SJSA1 (cell line): ENCODE results near the gene SPATS2L. TPM values are rescaled to one million over a fixed set of nuclear protein-coding genes. Genes with fewer than 3 reads are reported as not detected.

Experiments used
- DNase-seq, 2 experiments: peaks; one replicate each; pipeline ENCODE4 v3.0.0-alpha.2; 2015 to 2020; ENCODE audit warnings: low spot score in 2 of 2, low read depth in 1 of 2
- H3K27ac ChIP-seq: fragments of 250-450 bp; sonication (Bioruptor Pico); 2 replicates; pipeline ENCODE4 v1.5.1; 2020; ENCODE audit warnings: mild to moderate bottlenecking, moderate library complexity
- H3K27me3 ChIP-seq: fragments of 250-450 bp; sonication (Bioruptor Pico); replicated peaks from 2 replicates; pipeline ENCODE4 v1.5.1; 2020; ENCODE audit warnings: mild to moderate bottlenecking, moderate library complexity
- H3K36me3 ChIP-seq: fragments of 250-450 bp; sonication (Bioruptor Pico); 2 replicates; pipeline ENCODE4 v1.5.1; 2020; ENCODE audit warnings: mild to moderate bottlenecking
- H3K4me1 ChIP-seq: fragments of 250-450 bp; sonication (Bioruptor Pico); replicated peaks from 2 replicates; pipeline ENCODE4 v1.6.1; 2021; ENCODE audit warnings: mild to moderate bottlenecking
- H3K4me3 ChIP-seq: fragments of 250-450 bp; sonication (Bioruptor Pico); 2 replicates; pipeline ENCODE4 v1.5.1; 2020; ENCODE audit warnings: mild to moderate bottlenecking
- H3K9me3 ChIP-seq: fragments of 250-450 bp; sonication (Bioruptor Pico); replicated peaks from 2 replicates; pipeline ENCODE4 v1.5.1; 2020; ENCODE audit warnings: mild to moderate bottlenecking
- total RNA-seq: library from RNA; depleted of rRNA; stranded (reverse); fragments of >200 nt; shearing (Covaris generic); gene quantifications from 2 replicates; pipeline ENCODE4 v1.2.3, GENCODE V29; 2014

The SPATS2L gene
- total RNA-seq, 1 experiment from 2014 or later = 149 TPM

DNA sequence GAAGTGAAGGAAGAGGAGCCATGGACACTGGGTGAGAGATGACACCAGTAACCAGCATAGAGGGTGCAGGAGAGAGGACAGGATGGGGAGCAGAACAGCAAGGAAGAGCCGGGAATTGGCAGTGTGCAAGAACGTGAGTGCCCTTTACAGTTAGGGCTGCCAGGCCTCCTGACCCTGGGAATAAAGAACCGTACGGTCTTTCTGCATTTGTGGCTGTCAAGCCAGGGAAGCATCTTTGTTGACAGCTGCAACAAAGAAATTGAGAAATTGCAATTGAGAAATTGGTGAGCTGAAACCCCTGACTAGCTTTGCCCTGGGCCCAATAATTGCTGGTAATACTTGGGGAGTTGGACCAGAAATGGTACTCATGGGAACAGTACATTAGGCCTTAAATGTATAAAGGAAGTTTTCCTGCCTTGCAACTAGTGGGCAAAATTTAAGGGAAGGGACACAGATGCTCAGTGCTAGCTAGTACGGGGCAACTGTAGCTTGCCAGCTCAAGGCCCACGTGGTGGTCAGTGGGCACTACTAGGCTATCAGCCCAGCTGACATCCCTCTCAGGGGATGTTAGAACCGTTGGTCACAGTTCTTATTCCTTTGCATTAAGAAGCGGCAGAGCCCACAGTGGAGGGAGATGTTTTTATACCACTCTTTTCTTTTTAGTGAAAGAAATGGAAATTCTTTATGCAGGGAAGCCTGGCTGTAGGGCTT is 146.8 kb downstream of the SPATS2L start:
- DNase-seq = no peak
- H3K27ac ChIP-seq = no peak overlapping the region
- H3K36me3 ChIP-seq = peaks cover 54% of the 10 kb centered on the region
- H3K9me3 ChIP-seq = no peaks in the 10 kb centered on the region
- H3K27me3 ChIP-seq = no peaks in the 10 kb centered on the region
- H3K4me1 ChIP-seq = peaks cover 11% of the 10 kb centered on the region
- H3K4me3 ChIP-seq = no peak overlapping the region

DNA sequence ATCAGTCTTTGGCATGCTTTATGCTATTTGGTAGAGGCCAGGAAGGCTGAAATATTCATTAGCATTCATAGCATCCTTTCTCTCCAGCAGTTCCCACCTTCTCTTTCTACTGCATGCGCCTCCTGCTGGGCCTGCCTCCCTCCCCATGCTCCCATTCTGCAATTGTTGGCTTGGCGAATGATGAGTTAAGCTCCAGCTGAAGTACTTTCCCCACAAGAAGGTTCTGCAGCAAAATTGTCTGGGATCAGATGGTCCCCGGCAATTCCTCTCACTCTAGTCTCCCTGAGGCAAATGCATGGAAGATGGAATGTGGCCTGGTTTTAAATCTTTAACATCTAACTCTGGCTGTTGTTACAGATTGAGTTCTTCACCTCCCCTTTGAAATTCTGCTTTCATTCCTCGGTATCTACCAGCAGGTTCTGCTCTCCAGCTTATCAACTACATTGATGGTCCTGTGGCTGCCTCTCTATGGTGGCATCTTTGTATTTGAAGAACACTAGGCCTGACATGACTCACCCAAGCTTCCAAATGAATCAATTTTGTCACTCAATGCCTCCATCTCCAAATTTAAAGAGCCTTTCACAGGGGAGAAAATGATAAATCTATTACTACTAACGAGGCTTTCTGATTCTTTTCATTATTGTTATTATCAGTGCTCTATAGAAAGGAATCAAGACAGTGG is 147.5 kb downstream of the SPATS2L start:
- no peaks in the 10 kb centered on the region for H3K9me3 ChIP-seq
- H3K36me3 ChIP-seq = peaks cover 47% of the 10 kb centered on the region
- H3K27me3 ChIP-seq = no peaks in the 10 kb centered on the region
- DNase-seq = no peak
- no peak overlapping the region for H3K27ac ChIP-seq
- peaks cover 11% of the 10 kb centered on the region for H3K4me1 ChIP-seq
- H3K4me3 ChIP-seq = no peak overlapping the region

DNA sequence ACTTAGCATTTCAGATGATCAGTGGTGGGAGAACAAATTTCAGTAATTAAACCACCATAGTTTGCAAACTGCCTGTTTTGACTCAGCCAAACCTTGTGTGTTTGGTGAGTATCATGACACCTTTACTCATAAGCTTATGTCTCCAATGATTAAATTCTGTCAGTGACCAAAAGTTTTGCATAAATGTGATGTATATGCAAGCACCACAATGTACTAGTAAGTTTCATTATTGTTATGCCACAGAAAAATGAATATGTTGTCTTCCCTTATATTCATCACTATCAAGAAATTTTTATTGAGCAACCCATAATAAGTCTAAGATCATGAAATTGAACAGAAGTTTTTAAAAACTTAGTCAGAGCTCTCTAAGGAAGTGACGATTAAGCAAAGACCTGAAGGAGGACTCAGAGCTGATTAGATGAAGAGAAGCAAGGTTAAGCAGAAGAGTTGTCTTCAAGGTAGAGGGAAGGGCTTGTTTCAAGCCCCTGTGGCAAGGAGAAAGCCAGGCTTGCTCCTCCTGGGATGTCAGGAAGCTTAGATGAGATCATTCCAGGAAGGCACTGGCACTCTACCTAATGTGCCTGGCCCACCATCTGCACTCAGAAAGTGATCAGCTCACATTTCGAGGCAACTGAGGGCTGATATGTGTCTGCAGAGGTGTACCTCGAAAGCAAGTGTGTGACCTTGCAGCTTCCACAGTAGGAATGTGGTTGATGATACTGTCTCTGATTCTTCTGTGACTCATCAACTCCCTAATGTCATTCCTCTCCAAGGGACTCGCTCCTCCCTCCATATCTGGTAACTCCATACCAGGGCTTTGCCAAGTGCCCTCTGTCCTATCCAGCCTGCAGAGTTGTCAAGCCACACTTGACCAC is 148.7 kb downstream of the SPATS2L start:
- DNase-seq = peak in 1 of 2 experiments; percentile 29
- H3K4me1 ChIP-seq = peaks cover 11% of the 10 kb centered on the region
- peaks cover 46% of the 10 kb centered on the region for H3K36me3 ChIP-seq
- no peak overlapping the region for H3K27ac ChIP-seq
- no peak overlapping the region for H3K4me3 ChIP-seq
- no peaks in the 10 kb centered on the region for H3K9me3 ChIP-seq
- no peaks in the 10 kb centered on the region for H3K27me3 ChIP-seq

DNA sequence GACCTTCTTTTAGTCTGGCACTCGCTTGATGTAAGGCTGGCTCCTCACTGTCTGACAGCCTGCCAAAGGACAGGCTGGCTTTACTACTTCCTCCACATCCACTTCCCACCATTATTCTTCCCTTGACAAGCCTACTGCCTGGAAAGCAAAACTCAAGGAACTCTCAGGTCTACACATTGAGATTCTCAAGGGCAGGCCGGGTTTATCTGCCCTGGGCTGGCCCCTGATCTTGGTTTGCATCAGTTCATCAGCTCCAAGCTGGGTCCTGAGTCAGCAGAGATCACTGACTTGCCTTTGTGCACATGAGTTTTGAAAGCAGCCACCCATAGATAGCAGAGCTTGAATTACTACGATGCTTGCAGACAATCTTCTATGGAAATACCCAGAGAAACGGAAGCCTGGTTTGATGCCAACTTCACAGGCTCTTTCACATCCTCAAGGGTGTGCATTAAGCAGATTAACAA is 149.5 kb downstream of the SPATS2L start:
- no peak overlapping the region for H3K4me3 ChIP-seq
- H3K27me3 ChIP-seq = no peaks in the 10 kb centered on the region
- peaks cover 11% of the 10 kb centered on the region for H3K4me1 ChIP-seq
- H3K9me3 ChIP-seq = no peaks in the 10 kb centered on the region
- no peak overlapping the region for H3K27ac ChIP-seq
- DNase-seq = no peak
- H3K36me3 ChIP-seq = peaks cover 44% of the 10 kb centered on the region

DNA sequence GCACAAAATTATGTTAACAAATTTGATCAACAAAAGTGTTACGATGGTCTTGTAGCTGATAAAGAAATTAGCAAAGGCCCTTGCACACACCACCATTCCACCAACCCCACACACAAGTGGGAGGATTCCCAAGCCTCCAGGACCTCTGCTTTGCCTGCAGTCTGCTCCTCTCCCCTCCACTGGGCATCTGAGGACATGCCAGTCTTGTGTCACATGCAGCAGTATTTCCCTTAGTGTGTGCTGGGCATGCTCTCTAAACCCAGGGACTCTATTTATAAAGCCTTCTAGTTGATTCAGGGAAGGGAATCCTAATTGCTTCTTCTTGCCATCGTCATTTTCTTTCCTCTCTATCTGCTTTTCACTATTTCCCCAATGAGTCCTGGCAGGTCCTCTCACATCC is 150.1 kb downstream of the SPATS2L start:
- Histone ChIP-seq H3K36me3 (peaks cover 50% of the 10 kb centered on the region), H3K27me3 (no peaks in the 10 kb centered on the region), H3K4me1 (peaks cover 11% of the 10 kb centered on the region), H3K9me3 (no peaks in the 10 kb centered on the region), H3K4me3 (no peak overlapping the region), H3K27ac (no peak overlapping the region)
- no peak for DNase-seq

DNA sequence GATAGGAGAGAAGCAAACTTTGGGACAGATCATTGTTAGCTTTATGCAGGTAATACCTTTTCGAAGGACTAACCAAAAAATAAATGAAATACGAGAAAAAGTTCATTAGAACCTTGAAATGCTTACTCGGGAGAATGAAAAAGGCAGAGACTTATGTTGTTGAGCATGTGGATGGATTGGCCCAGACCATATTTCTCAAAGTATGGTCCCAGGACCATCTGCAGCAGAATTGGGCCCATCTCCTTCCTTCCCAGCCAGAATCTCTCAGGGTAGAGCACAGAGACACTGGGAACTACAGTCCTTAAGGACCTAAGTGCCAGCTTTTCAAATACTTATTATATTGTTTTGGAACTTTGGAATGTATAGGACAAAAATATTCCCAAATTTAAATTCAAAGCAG is 152.6 kb downstream of the SPATS2L start:
- no peak for DNase-seq
- Histone ChIP-seq H3K27me3 (no peaks in the 10 kb centered on the region), H3K9me3 (no peaks in the 10 kb centered on the region), H3K27ac (no peak overlapping the region), H3K4me3 (no peak overlapping the region), H3K36me3 (peaks cover 58% of the 10 kb centered on the region), H3K4me1 (peaks cover 11% of the 10 kb centered on the region)

DNA sequence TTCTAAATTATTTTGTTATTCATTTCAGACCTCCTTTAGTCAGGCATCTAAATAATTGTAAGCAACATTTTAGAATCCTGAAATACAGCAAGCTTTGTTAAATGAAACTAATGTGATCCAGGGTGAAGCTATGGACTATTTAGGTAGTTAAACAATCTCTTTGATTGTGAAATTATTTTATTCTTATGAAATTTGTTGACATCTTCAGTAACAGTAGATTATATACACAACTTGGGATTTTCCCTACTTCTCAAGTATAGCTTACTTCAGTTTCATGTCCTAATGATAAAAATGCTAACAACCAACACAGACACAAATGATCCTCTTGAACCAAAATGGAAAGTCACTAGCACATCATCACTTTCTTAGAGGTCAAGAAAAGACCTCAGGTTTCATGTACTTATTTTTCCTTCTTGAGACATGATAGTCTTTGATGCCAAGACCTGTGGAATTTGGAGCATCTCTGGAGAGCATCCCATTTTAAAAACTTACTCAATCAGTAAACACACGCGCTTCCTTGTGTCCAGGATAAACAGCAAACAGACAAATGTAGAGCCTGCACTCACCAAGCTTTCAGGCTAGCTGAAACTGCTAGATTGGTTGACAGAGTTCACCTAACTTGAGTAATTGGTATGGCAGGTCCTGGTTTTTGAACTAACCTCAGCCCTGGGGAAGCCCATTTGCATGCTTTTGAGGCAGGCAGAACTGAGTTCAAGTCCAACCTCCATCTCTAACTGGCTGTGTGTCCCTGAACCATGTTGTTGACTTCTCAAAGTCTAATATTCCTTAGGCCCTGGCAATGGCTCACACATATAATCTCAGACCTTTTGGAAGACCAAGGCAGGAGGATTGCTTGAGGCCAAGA is 155.6 kb downstream of the SPATS2L start:
- Histone ChIP-seq H3K4me3 (no peak overlapping the region), H3K27me3 (no peaks in the 10 kb centered on the region), H3K27ac (no peak overlapping the region), H3K9me3 (no peaks in the 10 kb centered on the region), H3K4me1 (no peaks in the 10 kb centered on the region), H3K36me3 (peaks cover 72% of the 10 kb centered on the region)
- no peak for DNase-seq

DNA sequence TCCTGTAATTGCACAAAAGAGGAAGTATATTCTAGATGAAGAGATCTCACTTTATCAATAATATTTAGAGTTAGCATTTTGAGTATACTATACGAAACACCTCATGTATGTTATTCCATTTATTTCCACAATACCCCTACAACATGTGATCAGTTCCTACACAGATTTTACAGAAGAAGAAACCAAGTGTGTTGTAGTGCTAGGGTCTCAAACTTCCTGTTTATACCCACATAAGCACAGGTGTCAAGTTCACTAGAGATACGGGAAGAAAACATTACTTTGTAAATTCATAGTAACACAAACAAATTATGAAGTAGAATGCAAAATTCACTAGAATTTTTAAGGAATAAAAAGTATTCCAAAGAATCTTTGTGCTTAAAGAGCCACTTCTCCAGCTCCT is 157.0 kb downstream of the SPATS2L start:
- peaks cover 80% of the 10 kb centered on the region for H3K36me3 ChIP-seq
- H3K27ac ChIP-seq = no peak overlapping the region
- H3K4me1 ChIP-seq = no peaks in the 10 kb centered on the region
- no peaks in the 10 kb centered on the region for H3K9me3 ChIP-seq
- no peaks in the 10 kb centered on the region for H3K27me3 ChIP-seq
- DNase-seq = no peak
- H3K4me3 ChIP-seq = no peak overlapping the region

DNA sequence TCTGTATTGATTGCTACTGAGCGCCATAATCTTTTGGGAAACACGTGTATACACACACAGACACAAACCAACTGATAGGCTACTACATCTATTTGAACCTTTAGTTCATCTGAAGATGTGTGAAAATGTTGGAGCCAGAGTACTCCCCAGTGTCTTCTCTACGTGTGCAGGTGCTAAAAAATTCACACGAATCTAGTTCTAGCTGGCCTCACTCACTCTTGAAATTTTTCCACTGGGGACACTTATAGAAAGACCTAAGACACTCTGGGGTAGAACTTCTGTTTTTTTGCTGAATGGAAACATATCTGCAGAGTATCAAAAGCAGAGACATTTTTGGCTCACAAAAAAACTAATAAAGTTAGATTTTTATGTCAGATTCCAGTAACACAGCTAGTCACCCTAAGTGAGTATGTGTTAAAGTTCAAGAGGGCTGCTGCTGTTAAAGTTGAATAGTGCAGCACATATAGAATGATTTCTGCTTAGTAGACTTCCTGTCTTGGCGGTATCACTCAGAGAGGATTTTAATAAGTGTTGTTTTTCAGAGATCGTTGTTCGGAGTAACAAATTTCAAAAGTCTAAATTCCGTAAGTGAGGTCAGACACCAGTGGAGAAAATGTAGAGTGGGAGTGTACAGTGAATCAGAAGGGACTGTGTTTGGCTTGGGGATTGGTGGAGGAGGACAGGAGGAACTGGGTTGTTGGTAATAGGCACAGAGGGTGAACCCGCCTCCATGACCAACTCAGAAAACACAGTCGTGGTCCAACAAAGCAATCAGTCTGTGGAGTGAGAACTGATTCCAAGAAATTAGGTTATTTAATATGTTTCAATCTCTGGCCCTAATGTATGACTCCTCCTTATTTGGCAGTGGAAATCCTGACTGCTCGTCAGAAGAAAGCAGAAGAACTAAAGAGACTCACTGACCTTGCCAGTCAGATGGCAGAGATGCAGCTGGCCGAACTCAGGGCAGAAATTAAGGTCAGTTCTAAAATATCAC is 160.2 kb downstream of the SPATS2L start:
- no peak for DNase-seq
- Histone ChIP-seq H3K27me3 (no peaks in the 10 kb centered on the region), H3K4me1 (no peaks in the 10 kb centered on the region), H3K36me3 (peaks cover 93% of the 10 kb centered on the region), H3K9me3 (no peaks in the 10 kb centered on the region), H3K4me3 (no peak overlapping the region), H3K27ac (no peak overlapping the region)

DNA sequence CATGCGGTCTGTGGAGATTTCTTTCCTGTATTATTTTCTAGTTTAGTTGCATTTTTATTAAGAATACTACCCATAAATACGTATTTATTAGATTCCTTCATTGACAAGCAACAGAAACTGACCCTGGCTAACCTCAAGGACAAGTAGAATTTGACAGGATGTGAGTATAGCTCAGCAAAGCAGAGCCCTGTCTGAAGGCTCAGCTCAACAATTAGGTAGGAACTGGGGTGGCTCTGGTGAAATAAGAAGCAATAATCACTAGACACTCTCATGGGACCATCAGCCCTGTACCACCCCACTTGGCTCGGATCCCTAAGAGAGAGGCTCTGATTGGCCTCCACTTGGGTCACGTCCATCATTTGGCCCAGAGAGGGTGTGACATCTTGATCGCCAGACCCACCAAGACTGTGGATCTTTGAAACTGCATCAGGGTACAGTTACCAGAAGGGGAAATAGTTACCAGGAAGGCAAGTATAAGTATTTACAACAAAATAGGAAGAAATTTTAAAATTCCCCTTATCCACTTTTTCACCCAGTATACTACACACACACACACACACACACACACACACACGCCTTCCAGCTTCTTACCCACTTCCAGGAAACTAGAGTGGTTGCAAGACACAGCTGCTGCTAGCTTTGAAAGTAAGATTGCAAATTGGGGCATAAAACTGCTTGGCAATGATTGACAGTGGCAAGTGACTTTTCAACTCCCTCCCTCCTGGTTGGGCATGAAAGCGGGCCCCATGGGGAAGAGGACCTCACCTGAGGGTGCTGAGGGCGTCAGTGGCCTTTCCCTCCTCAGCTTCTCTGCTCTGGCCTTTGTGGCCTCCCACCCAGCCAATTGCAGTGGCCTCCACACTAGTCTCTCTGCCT is 161.6 kb downstream of the SPATS2L start:
- no peak for DNase-seq
- Histone ChIP-seq H3K4me3 (no peak overlapping the region), H3K27ac (no peak overlapping the region), H3K4me1 (no peaks in the 10 kb centered on the region), H3K9me3 (no peaks in the 10 kb centered on the region), H3K27me3 (no peaks in the 10 kb centered on the region), H3K36me3 (peaks cover 94% of the 10 kb centered on the region)

DNA sequence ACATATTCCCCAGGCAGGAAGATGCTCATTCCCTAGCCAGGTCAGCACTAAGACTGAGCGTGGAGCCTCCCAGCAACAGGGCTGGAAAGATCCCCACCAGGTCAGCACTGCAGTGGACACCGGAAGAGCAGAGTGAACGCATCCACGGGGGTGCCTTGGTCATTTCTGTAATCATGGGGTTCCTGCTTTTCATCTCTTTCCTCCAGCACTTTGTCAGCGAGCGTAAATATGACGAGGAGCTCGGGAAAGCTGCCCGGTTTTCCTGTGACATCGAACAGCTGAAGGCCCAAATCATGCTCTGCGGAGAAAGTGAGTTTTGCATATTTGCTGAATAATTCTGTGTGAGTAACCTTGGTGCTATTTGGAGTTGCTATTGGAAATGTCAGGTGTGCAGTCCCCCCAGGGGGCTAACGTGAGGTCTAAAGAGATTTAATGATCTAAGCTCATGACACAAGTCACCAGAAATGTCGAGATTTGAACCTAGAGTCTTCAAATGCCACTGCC is 163.3 kb downstream of the SPATS2L start:
- Histone ChIP-seq H3K36me3 (peaks cover 85% of the 10 kb centered on the region), H3K4me3 (no peak overlapping the region), H3K9me3 (no peaks in the 10 kb centered on the region), H3K27ac (no peak overlapping the region), H3K27me3 (no peaks in the 10 kb centered on the region), H3K4me1 (no peaks in the 10 kb centered on the region)
- no peak for DNase-seq
